ENCODE data around the gene PKP3.

GRCh38 chr11:365831-366230 lies 28.2 kb upstream of the PKP3 start:
- no peak for TF ChIP-seq GLIS3 (CRISPR knock-in tag; IDR thresholded peaks at IDR 0.05)
- TF ChIP-seq ISL1 (CRISPR knock-in tag; IDR thresholded peaks at IDR 0.05), result no peak
- no peak for TF ChIP-seq PATZ1 (CRISPR knock-in tag; IDR thresholded peaks at IDR 0.05; ENCODE audit: borderline replicate concordance)
- TF ChIP-seq CREB5 (CRISPR knock-in tag; IDR thresholded peaks at IDR 0.05; ENCODE audit: low read depth), result no peak
- no peak for TF ChIP-seq RARB (CRISPR knock-in tag; IDR thresholded peaks at IDR 0.05)

Data from SK-N-SH treated with all-trans-retinoic acid at 6 μM for 48 hours (cell line).